Fibroblast of pulmonary artery (primary cell): ENCODE measurements around the gene CAMTA1.
"Not testable (repeated sequence)": the region's sequence is repeated elsewhere in the genome, so short reads cannot be mapped to it uniquely, and the experiment has no call there.

Experiments used
- DNase-seq: peaks from one replicate; pipeline ENCODE4 v3.0.0-alpha.2; 2010; ENCODE audit warnings: low read depth
- H3K4me3 ChIP-seq: replicated peaks from 2 replicates; pipeline ENCODE4 v1.5.1; 2011; ENCODE audit warnings: low read depth, mild to moderate bottlenecking, control low read depth, low read length, moderate library complexity
- TF ChIP-seq, protein P1 (sequence below): IDR thresholded peaks from 2 replicates; pipeline ENCODE4 v1.5.1; 2011; ENCODE audit warnings: mild to moderate bottlenecking, control low read depth, low read length, inconsistent platforms; ENCODE audit errors: missing control alignments

The CAMTA1 gene

GRCh38 chr1:7705908-7706216, 920.6 kb downstream of the CAMTA1 start:
- DNase-seq: no peak
- no peak overlapping the region for H3K4me3 ChIP-seq

DNA sequence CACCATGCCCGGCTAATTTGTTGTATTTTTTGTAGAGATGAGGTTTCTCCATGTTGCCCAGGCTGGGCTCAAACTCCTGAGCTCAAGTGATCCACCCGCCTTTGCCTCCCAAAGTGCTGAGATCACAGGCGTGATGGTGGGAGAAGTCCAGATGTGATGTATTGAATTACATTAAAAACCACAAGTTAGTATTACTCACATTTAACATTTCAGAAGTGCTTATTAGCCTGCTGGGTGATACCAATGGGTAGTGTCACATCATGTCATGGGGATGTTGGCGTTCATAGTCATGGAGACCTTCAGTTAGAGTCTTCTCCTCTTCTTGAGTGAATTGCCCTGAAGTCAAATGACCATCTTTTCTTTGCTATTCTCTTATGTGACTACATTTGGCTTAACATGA, 922.3 kb downstream of the CAMTA1 start:
- DNase-seq: no peak
- no peak overlapping the region for H3K4me3 ChIP-seq
- TF ChIP-seq, protein P1, sequence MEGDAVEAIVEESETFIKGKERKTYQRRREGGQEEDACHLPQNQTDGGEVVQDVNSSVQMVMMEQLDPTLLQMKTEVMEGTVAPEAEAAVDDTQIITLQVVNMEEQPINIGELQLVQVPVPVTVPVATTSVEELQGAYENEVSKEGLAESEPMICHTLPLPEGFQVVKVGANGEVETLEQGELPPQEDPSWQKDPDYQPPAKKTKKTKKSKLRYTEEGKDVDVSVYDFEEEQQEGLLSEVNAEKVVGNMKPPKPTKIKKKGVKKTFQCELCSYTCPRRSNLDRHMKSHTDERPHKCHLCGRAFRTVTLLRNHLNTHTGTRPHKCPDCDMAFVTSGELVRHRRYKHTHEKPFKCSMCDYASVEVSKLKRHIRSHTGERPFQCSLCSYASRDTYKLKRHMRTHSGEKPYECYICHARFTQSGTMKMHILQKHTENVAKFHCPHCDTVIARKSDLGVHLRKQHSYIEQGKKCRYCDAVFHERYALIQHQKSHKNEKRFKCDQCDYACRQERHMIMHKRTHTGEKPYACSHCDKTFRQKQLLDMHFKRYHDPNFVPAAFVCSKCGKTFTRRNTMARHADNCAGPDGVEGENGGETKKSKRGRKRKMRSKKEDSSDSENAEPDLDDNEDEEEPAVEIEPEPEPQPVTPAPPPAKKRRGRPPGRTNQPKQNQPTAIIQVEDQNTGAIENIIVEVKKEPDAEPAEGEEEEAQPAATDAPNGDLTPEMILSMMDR: no peak

More at GRCh38 chr1:7705908-7706216, 920.6 kb downstream of the CAMTA1 start:
- TF ChIP-seq, protein P1: no peak

GRCh38 chr1:7708065-7708464, 922.8 kb downstream of the CAMTA1 start:
- H3K4me3 ChIP-seq, DNase-seq: not testable (repeated sequence)

GRCh38 chr1:7710859-7711258, 925.6 kb downstream of the CAMTA1 start:
- TF ChIP-seq, protein P1: no peak
- H3K4me3 ChIP-seq: no peak overlapping the region
- DNase-seq: no peak

GRCh38 chr1:7712731-7713323, 927.6 kb downstream of the CAMTA1 start:
- DNase-seq: no peak
- H3K4me3 ChIP-seq: no peak overlapping the region
- TF ChIP-seq, protein P1: no peak

GRCh38 chr1:7716506-7716905, 931.3 kb downstream of the CAMTA1 start:
- no peak overlapping the region for H3K4me3 ChIP-seq
- TF ChIP-seq, protein P1: no peak
- no peak for DNase-seq

DNA sequence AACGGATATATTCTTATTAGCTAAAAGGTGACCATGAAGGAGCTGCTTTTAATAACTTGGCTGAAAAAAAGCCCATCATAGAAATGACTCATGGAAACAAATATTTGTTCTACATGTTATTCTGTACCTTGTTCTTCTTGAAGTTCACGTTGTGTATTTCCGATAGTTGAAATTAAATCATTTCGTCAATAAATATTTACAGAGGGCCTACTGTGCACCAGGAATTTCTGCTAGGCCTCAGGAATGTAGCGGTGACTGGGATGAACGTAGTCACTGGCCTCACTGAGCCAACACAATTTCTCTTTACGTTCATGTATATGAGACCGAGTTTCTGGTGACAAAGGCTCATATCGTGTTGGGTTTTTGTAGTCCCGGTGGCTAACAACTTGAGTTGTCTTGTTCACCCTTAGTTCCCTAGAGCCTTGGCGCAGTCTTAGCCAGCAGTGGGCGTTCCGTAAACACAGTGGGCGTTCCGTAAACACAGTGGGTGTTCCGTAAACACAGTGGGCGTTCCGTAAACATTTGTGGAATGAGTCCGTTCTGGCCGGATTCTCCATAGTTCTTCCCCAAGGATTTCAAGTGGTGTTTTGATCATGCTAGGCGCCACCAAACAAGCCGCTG, 932.6 kb downstream of the CAMTA1 start:
- H3K4me3 ChIP-seq: no peak overlapping the region
- no peak for DNase-seq
- TF ChIP-seq, protein P1: no peak
